NCI-H82 treated with DMSO at 0.1 percent for 48 hours (cell line): ENCODE data around the gene MAK.
"Not testable (repeated sequence)": the region's sequence is repeated elsewhere in the genome, so short reads cannot be mapped to it uniquely, and the experiment has no call there.

Experiments
- DNase-seq: peaks from one replicate; lab custom pipeline; 2025; ENCODE audit not compliant: unreplicated experiment; lab: John Stamatoyannopoulos, UW

MAK gene

DNA sequence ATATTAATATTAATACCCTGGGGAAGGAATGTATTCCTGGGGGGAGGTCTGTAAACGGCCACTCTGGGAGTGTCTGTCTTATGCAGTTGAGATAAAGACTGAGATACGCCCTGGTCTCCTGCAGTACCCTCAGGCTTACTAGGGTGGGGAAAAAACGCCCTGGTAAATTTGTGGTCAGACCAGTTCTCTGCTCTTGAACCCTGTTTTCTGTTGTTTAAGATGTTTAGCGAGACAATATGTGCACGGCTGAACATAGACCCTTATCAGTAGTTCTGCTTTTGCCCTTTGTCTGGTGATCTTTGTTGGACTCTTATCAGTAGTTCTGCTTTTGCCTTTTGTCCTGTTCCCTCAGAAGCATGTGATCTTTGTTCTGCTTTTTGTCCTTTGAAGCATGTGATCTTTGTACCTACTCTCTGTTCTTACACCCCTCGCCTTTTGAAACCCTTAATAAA, 15.5 kb upstream of the MAK start:
- not testable (repeated sequence) for DNase-seq

DNA sequence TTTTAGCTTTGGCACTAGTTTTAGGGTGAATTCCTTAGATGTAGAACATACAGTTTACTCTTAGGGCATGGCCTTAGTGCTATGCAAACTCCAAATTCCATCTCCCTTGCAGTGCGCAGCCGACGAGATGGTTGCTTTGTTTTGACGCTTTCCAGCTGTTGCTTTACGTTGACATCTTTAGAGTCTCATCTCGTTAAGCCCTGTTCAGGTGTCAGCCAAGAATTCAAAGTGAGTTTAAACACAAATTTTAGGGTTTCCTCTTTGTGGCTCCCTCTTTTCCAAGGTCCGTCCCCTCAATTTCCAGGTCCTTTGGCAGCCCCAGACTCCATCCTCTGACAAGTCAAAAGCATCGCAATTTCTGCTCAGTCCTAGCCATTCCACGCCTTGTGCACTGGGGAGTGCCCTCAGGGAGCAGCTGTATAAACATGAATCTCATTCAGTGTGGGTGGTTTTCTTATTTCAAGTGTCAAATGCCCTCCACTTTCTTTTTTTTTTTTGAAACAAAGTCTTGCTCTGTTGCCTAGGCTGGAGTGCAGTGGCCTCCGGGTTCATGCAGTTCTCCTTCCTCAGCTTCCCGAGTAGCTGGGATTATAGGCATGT, 14.1 kb upstream of the MAK start:
- DNase-seq, result no peak

GRCh38 chr6:10850728-10851127, 12.4 kb upstream of the MAK start:
- DNase-seq, result no peak

GRCh38 chr6:10849901-10850300, 11.6 kb upstream of the MAK start:
- DNase-seq, result no peak

GRCh38 chr6:10847684-10848083, 9.3 kb upstream of the MAK start:
- DNase-seq, result no peak

DNA sequence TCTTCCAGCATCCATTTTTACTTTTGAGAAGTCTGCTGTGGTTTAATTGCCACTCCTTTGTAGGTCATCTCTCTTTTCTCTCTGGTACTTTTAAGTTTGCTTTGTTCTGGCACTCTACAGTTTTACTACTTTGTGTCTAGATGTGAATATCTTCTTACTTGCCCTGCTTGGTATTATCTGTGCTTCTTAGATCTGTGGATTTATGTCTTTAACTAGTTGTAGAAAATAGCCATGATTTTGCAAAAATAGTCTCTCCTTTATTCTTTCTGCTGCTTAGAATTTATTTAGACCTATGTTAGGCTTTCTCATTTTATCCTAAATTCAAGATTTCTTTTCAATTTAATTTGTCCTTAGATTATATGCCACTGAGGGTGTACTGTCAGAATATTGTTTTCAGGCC, 5.2 kb upstream of the MAK start:
- no peak for DNase-seq

- DNase-seq, result no peak
Observed at GRCh38 chr6:10838794-10839333, 525 bp upstream of the MAK start.

- peak; percentile 35 for DNase-seq
Observed at GRCh38 chr6:10837622-10837994, 731 bp downstream of the MAK start.

- DNase-seq, result peak; percentile 95
Observed at GRCh38 chr6:10837009-10837621, 1.2 kb downstream of the MAK start.

GRCh38 chr6:10834823-10835222, 3.5 kb downstream of the MAK start:
- no peak for DNase-seq

DNA sequence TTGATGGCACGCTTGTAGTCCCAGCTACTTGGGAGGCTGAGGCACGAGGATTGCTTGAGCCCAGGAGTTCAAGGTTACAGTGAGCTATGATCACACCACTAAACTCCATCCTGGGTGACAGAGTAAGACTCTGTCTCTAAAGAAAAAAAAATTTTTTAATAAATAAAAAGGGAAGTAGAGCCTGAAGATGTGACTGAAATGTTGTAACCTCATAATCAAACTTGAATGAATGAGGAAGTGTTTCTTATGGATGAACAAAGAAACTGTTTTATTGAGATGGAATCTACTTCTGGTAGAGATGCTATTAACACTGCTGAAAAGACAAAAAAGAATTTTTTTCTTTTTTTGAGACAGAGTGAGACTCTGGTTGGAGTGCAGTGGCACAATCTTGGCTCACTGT, 6.7 kb downstream of the MAK start:
- no peak for DNase-seq

DNA sequence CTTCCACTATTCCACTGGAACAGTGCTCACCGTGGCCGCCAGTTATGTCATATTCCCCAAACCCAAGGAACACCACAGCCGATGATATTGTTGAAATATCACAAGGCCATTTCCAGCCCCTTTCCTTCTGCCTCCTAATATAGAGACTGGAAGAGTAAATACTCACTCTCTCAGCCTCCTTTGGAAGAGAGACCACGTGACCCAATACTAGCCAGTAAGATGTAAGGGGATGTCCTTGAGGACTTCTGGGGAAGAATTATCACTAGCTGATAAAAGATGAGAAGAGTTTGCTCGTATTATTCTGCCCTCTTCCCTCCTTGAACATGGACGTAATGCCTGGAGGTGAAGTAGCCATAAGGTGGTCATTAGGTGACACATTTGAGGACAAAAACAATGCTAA, 13.5 kb downstream of the MAK start:
- no peak for DNase-seq

GRCh38 chr6:10824297-10824696, 14.0 kb downstream of the MAK start:
- no peak for DNase-seq

DNA sequence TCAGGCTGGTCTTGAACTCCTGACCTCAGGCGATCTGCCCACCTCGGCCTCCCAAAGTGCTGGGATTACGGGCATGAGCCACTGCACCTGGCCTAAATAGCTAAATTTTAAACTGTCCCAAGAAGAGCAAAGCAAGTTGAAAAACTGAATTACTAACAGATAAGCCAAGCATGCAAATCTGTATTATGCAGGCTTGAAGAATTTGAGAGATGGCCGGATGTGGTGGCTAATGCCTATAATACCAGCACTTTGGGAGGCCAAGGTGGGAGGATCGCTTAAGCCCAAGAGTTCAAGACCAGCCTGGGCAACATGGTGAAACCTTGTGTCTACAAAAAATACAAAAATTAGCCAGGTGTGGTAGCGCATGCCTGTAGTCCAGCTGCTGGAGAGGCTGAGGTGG, 24.2 kb downstream of the MAK start:
- DNase-seq, result not testable (repeated sequence)

- no peak for DNase-seq
Observed at GRCh38 chr6:10809098-10809497, 29.2 kb downstream of the MAK start.

- DNase-seq, result no peak
Observed at GRCh38 chr6:10808376-10808775, 30.0 kb downstream of the MAK start.

- DNase-seq, result peak; percentile 39
Observed at GRCh38 chr6:10801224-10801848, 37.0 kb downstream of the MAK start.

DNA sequence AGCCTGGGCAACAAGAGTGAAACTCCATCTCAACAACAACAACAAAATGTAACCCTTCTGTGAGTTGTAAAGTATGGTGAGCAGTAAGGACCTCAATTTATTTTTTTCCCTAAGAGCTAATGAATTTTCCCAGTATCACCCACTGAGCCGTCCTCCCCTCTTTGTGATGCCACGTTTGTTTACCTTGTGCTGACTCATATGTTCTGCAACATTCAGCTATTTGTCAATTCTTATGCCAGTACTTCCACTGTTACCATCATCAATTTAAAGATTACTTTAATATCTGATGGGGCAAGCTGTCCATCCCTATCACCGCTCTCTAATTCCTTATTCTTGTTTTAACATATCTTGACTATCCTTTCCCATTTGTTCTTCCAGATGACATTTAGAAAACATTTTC, 37.5 kb downstream of the MAK start:
- DNase-seq, result no peak

DNA sequence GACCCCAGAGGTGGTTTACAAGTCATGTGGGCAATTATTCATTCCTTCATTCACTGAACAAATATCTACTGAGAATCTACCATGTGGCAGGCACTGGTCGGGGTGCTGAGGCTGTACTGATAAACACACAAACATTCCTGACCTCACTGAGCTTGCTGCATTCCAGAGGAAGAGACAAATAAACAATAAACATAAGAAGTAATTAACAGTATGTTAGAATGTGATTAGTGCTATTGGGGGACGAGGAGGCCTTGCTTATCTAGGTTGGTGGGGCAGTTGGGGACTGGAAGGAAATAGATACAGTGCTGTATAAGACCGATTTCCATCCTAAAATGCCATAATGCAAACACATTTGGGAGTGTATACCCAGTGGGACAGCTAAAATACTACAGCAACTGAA, 44.1 kb downstream of the MAK start:
- no peak for DNase-seq

GRCh38 chr6:10793695-10794094, 44.6 kb downstream of the MAK start:
- no peak for DNase-seq

GRCh38 chr6:10793035-10793434, 45.3 kb downstream of the MAK start:
- no peak for DNase-seq

DNA sequence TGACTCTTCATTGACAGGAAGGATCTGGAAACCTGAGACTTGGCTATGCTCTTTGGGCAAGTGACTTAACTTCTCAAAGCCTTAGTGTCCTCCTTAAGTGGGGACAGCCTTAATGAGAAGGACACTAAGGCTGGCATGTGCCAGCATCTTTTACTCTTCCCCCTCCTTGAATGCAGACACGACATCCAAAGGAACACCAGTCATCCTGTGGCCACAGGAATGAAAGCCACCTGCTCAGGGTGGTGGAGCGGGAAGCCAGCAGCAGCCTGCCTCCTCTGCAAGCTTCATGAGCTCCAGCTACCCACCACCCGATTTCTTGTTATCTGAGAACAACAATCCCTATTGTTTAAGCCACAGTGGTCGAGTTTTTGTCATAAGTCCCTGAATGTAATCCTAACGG, 46.2 kb downstream of the MAK start:
- DNase-seq, result no peak
